Osteocyte (in vitro differentiated cells): ENCODE results near the gene CNGA2. TPM values are rescaled to one million over a fixed set of nuclear protein-coding genes. Genes with fewer than 3 reads are reported as not detected.
A peak's percentile ranks its signal among the peaks of the same experiment; 100 is the strongest.

ENCODE experiments used
- DNase-seq: peaks from one replicate; pipeline ENCODE4 v3.0.0; 2021; ENCODE audit warnings: mixed read lengths; ENCODE audit not compliant: unreplicated experiment; ENCODE audit errors: extremely low spot score
- H3K27ac Mint-ChIP-seq: one replicate; pipeline ENCODE4 v1.8.0; 2021; ENCODE audit warnings: mild to moderate bottlenecking, mixed read lengths; ENCODE audit not compliant: unreplicated experiment
- H3K27me3 Mint-ChIP-seq: one replicate; pipeline ENCODE4 v1.8.0; 2021; ENCODE audit warnings: mixed read lengths; ENCODE audit not compliant: unreplicated experiment
- H3K36me3 Mint-ChIP-seq: one replicate; pipeline ENCODE4 v1.8.0; 2021; ENCODE audit warnings: mixed read lengths; ENCODE audit not compliant: unreplicated experiment
- H3K4me1 Mint-ChIP-seq: one replicate; pipeline ENCODE4 v1.8.0; 2021; ENCODE audit warnings: mixed read lengths; ENCODE audit not compliant: unreplicated experiment
- H3K4me3 Mint-ChIP-seq: one replicate; pipeline ENCODE4 v1.8.0; 2021; ENCODE audit warnings: mild to moderate bottlenecking, moderate library complexity, mixed read lengths; ENCODE audit not compliant: unreplicated experiment
- H3K9me3 Mint-ChIP-seq: one replicate; pipeline ENCODE4 v1.8.0; 2021; ENCODE audit warnings: mixed read lengths; ENCODE audit not compliant: unreplicated experiment
- total RNA-seq: library from RNA; stranded (reverse); gene quantifications from 2 replicates; pipeline ENCODE4 v1.2.1, GENCODE V29; 2021
- TF ChIP-seq, protein P1 (sequence below): fragments of 200-600 bp; sonication (generic); IDR thresholded peaks from 2 replicates; pipeline ENCODE4 v1.5.0; 2021; ENCODE audit warnings: antibody characterized with exemption, mild to moderate bottlenecking, moderate library complexity

The CNGA2 gene
- total RNA-seq, 1 donor from 2014 or later = not detected

DNA sequence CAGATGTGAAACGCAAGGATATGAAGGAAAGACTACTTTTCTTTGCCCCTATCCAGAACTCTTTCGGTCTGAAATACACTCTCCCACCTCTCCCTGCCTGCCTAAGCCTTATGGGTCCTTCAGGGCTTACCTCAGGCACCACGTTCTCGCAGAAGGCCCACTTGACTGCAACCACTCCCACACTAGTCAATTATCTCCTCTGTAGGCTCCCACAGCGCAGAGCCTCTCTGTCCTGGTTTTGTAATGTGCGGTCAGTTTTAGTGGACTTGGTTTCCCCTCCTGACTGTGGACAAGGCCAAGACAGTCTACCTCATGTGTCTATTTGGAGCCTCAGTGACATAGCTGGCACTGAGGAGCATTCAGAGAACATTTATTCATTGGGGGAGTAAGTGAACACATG, 11.1 kb downstream of the CNGA2 start:
- peak; percentile 65 for DNase-seq
- Mint-ChIP-seq H3K4me1 (no peaks in the 10 kb centered on the region), H3K27ac (no peak overlapping the region), H3K9me3 (peaks cover 43% of the 10 kb centered on the region), H3K36me3 (no peaks in the 10 kb centered on the region), H3K27me3 (no peaks in the 10 kb centered on the region), H3K4me3 (no peak overlapping the region)
- TF ChIP-seq, protein P1, sequence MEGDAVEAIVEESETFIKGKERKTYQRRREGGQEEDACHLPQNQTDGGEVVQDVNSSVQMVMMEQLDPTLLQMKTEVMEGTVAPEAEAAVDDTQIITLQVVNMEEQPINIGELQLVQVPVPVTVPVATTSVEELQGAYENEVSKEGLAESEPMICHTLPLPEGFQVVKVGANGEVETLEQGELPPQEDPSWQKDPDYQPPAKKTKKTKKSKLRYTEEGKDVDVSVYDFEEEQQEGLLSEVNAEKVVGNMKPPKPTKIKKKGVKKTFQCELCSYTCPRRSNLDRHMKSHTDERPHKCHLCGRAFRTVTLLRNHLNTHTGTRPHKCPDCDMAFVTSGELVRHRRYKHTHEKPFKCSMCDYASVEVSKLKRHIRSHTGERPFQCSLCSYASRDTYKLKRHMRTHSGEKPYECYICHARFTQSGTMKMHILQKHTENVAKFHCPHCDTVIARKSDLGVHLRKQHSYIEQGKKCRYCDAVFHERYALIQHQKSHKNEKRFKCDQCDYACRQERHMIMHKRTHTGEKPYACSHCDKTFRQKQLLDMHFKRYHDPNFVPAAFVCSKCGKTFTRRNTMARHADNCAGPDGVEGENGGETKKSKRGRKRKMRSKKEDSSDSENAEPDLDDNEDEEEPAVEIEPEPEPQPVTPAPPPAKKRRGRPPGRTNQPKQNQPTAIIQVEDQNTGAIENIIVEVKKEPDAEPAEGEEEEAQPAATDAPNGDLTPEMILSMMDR = no peak

DNA sequence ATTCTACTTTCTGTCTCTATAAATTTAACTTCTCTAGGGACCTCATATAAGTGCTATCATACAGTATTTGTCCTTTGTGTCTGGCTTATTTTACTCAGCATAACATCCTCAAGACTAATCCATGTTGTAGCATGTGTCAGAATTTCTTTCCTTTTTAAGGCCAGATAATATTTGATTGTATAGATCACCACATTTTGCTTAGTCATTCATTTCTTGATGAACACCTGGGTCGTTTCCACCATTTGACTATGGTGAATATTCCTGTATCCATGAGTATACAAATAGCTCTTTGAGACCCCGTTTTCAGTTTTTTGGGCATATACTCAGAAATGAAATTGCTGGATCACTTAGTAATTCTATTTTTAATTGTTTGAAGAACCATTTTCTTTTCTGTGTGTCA, 12.0 kb downstream of the CNGA2 start:
- Mint-ChIP-seq H3K4me1 (no peaks in the 10 kb centered on the region), H3K27me3 (no peaks in the 10 kb centered on the region), H3K27ac (no peak overlapping the region), H3K9me3 (peaks cover 44% of the 10 kb centered on the region), H3K4me3 (no peak overlapping the region), H3K36me3 (no peaks in the 10 kb centered on the region)
- DNase-seq = no peak
- TF ChIP-seq, protein P1 = no peak

DNA sequence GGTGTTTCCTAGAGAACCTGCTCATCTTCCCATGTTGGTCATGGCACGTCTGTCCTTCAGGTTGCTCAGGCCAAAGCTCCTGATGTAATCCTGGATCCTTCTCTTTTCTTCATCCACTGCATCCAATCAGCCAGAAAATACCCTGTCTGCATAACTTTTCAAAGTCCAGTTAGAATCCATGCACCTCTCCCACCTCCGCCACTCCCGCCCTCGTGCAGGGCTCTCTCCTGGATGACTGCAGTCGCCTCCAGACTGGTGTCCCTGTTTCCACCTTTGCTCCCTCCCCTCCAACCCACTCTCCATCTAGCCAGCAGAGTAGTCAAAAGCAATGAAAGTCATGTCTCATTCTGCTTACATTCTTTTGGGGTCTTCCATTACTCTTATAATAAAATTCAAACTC, 16.0 kb downstream of the CNGA2 start:
- Mint-ChIP-seq H3K36me3 (no peaks in the 10 kb centered on the region), H3K4me3 (no peak overlapping the region), H3K27me3 (no peaks in the 10 kb centered on the region), H3K27ac (no peak overlapping the region), H3K4me1 (no peaks in the 10 kb centered on the region), H3K9me3 (peaks cover 28% of the 10 kb centered on the region)
- TF ChIP-seq, protein P1 = no peak
- DNase-seq = peak; percentile 63

DNA sequence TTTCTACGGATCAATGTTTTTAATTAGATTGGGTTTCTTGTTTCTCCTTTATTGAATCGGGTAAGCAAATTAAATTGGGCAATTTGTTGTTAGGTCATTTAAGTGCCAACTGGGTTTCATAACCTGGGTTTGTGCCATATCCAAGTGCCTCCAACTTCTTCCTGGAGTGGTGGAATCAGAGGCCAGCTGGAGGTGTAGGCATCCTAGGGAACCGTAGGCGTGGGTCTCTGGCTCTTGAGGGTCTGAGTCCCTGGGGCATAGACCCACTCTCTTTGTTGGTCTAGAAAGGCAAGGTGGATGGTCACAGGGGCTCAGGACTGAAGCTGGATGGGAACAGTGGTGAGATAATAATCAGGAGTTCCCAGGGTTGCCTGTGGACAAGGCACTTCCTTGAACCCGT, 18.3 kb downstream of the CNGA2 start:
- Mint-ChIP-seq H3K4me3 (no peak overlapping the region), H3K9me3 (peaks cover 21% of the 10 kb centered on the region), H3K36me3 (no peaks in the 10 kb centered on the region), H3K27ac (no peak overlapping the region), H3K4me1 (no peaks in the 10 kb centered on the region), H3K27me3 (no peaks in the 10 kb centered on the region)
- TF ChIP-seq, protein P1 = no peak
- DNase-seq = peak; percentile 54

DNA sequence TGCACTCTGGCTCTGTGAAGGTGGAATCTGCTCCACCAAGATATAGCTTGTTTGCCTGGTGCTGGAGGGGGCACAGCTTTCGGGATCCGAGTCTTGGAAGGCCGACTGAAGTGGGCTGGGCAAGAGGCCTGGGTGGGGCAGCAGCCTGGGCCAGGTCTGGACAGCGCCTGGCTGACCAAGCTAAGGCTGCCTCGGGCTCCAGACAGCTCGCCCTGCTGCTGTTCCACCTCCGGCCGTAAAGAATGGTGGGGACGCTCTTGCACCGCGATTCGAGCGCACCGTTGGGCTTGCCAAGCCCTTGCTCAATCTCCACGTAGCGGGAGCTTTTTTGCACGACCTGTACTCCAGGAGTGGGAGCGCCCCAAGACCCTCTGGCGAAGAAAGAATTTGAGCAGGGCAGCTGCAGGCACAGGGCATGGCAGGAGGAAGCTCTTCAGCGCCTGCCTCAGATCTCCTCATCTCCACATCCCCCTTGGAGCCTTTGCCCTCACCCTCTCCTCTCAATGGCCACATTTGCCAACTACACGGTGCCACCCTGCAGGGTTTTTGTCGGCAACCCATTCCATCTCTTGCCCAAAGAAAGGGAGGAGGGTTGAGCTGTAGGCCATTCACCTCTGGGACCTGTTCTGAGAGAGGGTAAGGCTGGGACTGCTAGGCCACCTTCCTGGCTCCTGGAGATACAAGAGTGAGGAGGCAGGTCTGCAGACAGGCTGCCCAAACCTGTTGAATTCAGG, 18.9 kb downstream of the CNGA2 start:
- H3K9me3 Mint-ChIP-seq = peaks cover 26% of the 10 kb centered on the region
- DNase-seq = peak; percentile 70
- no peak overlapping the region for H3K4me3 Mint-ChIP-seq
- TF ChIP-seq, protein P1 = peak; percentile 24
- no peaks in the 10 kb centered on the region for H3K36me3 Mint-ChIP-seq
- no peaks in the 10 kb centered on the region for H3K27me3 Mint-ChIP-seq
- no peak overlapping the region for H3K27ac Mint-ChIP-seq
- H3K4me1 Mint-ChIP-seq = no peaks in the 10 kb centered on the region
